GM20431 (cell line): ENCODE data around the gene XPO1.
"Not testable (repeated sequence)": the region's sequence is repeated elsewhere in the genome, so short reads cannot be mapped to it uniquely, and the experiment has no call there.

Source experiments
- in situ Hi-C: fragments of 300-500 bp; cut with MseI, MboI; formaldehyde crosslinking; loops from one replicate; pipeline ENCODE4 v1.15.0; 2020; ENCODE audit warnings: low sequenced_read_pairs; ENCODE audit not compliant: unreplicated experiment

Gene XPO1

GRCh38 chr2:61538200-61538919, at the start of gene XPO1:
Gene XPO1 (minus strand): TSS chr2:61538356. CDS start chr2:61533897, 4,459 bp downstream.
- in situ Hi-C loops = no loop called here

GRCh38 chr2:61586928-61587327, 48.8 kb upstream of the XPO1 start:
- in situ Hi-C loops = not testable (repeated sequence)

GRCh38 chr2:61585383-61585782, 47.2 kb upstream of the XPO1 start:
- in situ Hi-C loops = no loop called here

- in situ Hi-C loops = not testable (repeated sequence)
These were observed 46.2 kb upstream of the XPO1 start for GRCh38 chr2:61584368-61584767.

- in situ Hi-C loops = no loop called here
These were observed 44.0 kb upstream of the XPO1 start for GRCh38 chr2:61582165-61582564.

GRCh38 chr2:61581716-61582115, 43.6 kb upstream of the XPO1 start:
- in situ Hi-C loops = no loop called here

GRCh38 chr2:61575447-61575859, 37.3 kb upstream of the XPO1 start:
- in situ Hi-C loops = no loop called here

GRCh38 chr2:61566566-61566965, 28.4 kb upstream of the XPO1 start:
- in situ Hi-C loops = no loop called here

GRCh38 chr2:61562615-61563014, 24.5 kb upstream of the XPO1 start:
- in situ Hi-C loops = no loop called here

- in situ Hi-C loops = no loop called here
These were observed 20.0 kb upstream of the XPO1 start for GRCh38 chr2:61558160-61558559.

- in situ Hi-C loops = no loop called here
These were observed 19.2 kb upstream of the XPO1 start for GRCh38 chr2:61557381-61557780.

- in situ Hi-C loops = no loop called here
These were observed 16.4 kb upstream of the XPO1 start for GRCh38 chr2:61554604-61555003.

GRCh38 chr2:61550375-61551209, 12.4 kb upstream of the XPO1 start:
- in situ Hi-C loops = no loop called here

- in situ Hi-C loops = no loop called here
These were observed 11.4 kb upstream of the XPO1 start for GRCh38 chr2:61549546-61549945.

GRCh38 chr2:61543062-61543461, 4.9 kb upstream of the XPO1 start:
- in situ Hi-C loops = no loop called here

GRCh38 chr2:61540167-61540566, 2.0 kb upstream of the XPO1 start:
- in situ Hi-C loops = not testable (repeated sequence)

- in situ Hi-C loops = no loop called here
These were observed 864 bp upstream of the XPO1 start for GRCh38 chr2:61538920-61539520.

- in situ Hi-C loops = no loop called here
These were observed 281 bp downstream of the XPO1 start for GRCh38 chr2:61537950-61538199.

- in situ Hi-C loops = no loop called here
These were observed 743 bp downstream of the XPO1 start for GRCh38 chr2:61537277-61537949.

- in situ Hi-C loops = no loop called here
These were observed 1.4 kb downstream of the XPO1 start for GRCh38 chr2:61536572-61537276.
